ENCODE results near the gene INTS7.

DNA sequence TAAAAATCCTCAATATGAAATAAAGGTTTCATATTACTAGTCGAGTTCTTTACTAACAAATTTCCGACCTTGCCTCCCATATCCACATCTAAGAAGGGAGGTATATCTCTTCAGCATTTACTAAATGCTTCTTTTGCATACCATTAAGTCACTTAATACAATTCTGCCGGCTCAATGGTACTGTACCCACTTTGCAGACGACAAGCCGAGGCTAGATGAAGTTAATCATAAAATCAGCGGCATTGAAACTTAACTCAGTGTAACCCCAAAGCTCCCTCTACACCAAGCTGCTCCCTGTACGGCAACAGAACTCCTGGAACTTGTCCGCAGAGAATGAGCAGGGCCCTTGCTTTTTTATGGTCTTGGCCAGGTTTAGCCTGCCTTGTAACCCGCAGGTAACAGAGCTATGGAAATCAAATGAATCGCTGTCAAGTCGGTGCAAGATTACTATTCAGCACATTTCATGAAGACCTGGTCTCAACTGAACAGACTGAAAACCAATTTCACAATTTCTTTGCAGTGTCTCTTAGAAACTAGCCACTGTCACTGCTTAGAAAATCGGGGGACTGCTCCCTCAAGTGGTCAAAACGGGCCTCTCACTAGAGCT, 738 bp downstream of the INTS7 start:
- TF ChIP-seq, protein P1, sequence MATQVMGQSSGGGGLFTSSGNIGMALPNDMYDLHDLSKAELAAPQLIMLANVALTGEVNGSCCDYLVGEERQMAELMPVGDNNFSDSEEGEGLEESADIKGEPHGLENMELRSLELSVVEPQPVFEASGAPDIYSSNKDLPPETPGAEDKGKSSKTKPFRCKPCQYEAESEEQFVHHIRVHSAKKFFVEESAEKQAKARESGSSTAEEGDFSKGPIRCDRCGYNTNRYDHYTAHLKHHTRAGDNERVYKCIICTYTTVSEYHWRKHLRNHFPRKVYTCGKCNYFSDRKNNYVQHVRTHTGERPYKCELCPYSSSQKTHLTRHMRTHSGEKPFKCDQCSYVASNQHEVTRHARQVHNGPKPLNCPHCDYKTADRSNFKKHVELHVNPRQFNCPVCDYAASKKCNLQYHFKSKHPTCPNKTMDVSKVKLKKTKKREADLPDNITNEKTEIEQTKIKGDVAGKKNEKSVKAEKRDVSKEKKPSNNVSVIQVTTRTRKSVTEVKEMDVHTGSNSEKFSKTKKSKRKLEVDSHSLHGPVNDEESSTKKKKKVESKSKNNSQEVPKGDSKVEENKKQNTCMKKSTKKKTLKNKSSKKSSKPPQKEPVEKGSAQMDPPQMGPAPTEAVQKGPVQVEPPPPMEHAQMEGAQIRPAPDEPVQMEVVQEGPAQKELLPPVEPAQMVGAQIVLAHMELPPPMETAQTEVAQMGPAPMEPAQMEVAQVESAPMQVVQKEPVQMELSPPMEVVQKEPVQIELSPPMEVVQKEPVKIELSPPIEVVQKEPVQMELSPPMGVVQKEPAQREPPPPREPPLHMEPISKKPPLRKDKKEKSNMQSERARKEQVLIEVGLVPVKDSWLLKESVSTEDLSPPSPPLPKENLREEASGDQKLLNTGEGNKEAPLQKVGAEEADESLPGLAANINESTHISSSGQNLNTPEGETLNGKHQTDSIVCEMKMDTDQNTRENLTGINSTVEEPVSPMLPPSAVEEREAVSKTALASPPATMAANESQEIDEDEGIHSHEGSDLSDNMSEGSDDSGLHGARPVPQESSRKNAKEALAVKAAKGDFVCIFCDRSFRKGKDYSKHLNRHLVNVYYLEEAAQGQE (IDR thresholded peaks at IDR 0.05; ENCODE audit: insufficient read depth in 1 of 2, low read depth in 2 of 2, low read length in 2 of 2) = no peak
- TF ChIP-seq TAF1 (IDR thresholded peaks at IDR 0.05; ENCODE audit: borderline replicate concordance, insufficient read depth, low read length) (no peak), POLR2AphosphoS5 (IDR thresholded peaks at IDR 0.05; ENCODE audit: low read depth, low read length) (no peak)
